ENCODE measurements around the gene ALG9. TPM values are rescaled to one million over a fixed set of nuclear protein-coding genes. Genes with fewer than 3 reads are reported as not detected.
"Not testable (repeated sequence)": the region's sequence is repeated elsewhere in the genome, so short reads cannot be mapped to it uniquely, and the experiment has no call there.

ALG9 gene
- total RNA-seq, 1 donor from 2014 or later = 24.9 TPM

DNA sequence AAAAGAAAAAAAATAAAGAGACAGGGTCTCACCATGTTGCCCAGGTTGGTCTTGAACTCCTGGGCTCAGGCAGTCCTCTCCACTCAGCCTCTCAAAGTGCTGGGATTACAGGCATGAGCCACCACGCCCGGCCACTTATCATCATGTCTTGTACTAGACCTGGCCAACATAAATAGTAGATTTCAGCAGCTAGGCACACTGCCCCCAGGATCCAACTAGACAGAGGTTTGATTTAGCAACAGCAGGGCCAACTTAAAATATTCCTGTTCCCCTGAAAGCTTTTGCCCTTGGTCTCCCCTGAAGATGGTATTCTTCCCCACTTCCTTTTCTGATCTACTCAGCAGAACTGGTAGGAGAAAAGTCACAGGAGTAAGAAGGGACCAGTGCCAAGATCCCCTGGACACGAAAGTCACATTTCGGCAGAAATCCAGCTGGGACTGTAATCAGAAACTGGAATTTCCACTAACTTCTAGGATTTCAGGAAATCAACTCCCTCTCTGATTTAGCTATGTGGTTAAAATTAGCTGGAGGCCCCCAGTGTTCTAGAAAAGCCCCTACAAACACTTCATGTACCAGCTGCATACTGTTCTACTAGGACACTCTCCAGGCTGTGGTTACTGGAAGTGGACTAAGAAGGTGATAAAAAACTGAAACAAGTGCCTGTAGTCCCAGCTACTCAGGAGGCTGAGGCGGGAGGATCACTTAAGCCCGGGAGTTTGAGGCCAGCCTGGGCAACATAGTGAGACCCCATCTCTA is 96.2 kb downstream of the ALG9 start:
- H3K27ac ChIP-seq (ENCODE audit: low read depth, low read length) = no peak overlapping the region
- Mint-ChIP-seq H3K27ac (ENCODE audit: unreplicated experiment) (no peak overlapping the region), H3K27me3 (ENCODE audit: low read depth, unreplicated experiment) (no peaks in the 10 kb centered on the region), H3K4me3 (ENCODE audit: unreplicated experiment) (no peak overlapping the region), H3K36me3 (ENCODE audit: low read depth, unreplicated experiment) (no peaks in the 10 kb centered on the region), H3K4me1 (ENCODE audit: low read depth, unreplicated experiment) (peaks cover 5% of the 10 kb centered on the region), H3K9me3 (ENCODE audit: unreplicated experiment) (no peaks in the 10 kb centered on the region)
- no peak for TF ChIP-seq EZH2 (IDR thresholded peaks at IDR 0.05; ENCODE audit: insufficient read depth, low read length)
- TF ChIP-seq, protein P1, sequence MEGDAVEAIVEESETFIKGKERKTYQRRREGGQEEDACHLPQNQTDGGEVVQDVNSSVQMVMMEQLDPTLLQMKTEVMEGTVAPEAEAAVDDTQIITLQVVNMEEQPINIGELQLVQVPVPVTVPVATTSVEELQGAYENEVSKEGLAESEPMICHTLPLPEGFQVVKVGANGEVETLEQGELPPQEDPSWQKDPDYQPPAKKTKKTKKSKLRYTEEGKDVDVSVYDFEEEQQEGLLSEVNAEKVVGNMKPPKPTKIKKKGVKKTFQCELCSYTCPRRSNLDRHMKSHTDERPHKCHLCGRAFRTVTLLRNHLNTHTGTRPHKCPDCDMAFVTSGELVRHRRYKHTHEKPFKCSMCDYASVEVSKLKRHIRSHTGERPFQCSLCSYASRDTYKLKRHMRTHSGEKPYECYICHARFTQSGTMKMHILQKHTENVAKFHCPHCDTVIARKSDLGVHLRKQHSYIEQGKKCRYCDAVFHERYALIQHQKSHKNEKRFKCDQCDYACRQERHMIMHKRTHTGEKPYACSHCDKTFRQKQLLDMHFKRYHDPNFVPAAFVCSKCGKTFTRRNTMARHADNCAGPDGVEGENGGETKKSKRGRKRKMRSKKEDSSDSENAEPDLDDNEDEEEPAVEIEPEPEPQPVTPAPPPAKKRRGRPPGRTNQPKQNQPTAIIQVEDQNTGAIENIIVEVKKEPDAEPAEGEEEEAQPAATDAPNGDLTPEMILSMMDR (IDR thresholded peaks at IDR 0.05; ENCODE audit: insufficient read depth, low read depth, low read length) = no peak
- H4K20me1 ChIP-seq (ENCODE audit: insufficient read depth, low read length) = no peaks in the 10 kb centered on the region
- FAIRE-seq = no peak
- peak; percentile 15 for DNase-seq (ENCODE audit: low read depth)
- H3K79me2 ChIP-seq (ENCODE audit: insufficient read depth, low read length) = no peaks in the 10 kb centered on the region
- H3K4me2 ChIP-seq (ENCODE audit: low read length) = no peak overlapping the region
- H3K9me3 ChIP-seq (ENCODE audit: insufficient read depth, low read depth, low read length) = no peaks in the 10 kb centered on the region
- H3K9ac ChIP-seq (ENCODE audit: low read length) = no peak overlapping the region
- no peaks in the 10 kb centered on the region for H3K36me3 ChIP-seq (ENCODE audit: insufficient read depth, low read length)
- H3K27me3 ChIP-seq (ENCODE audit: insufficient read depth, low read length) = no peaks in the 10 kb centered on the region
- H2AFZ ChIP-seq (ENCODE audit: low read depth, low read length) = no peak overlapping the region
- H3K4me1 ChIP-seq (ENCODE audit: insufficient read depth, low read length) = no peaks in the 10 kb centered on the region
- H3K4me3 ChIP-seq (ENCODE audit: insufficient read depth, low read depth, low read length) = no peak overlapping the region

DNA sequence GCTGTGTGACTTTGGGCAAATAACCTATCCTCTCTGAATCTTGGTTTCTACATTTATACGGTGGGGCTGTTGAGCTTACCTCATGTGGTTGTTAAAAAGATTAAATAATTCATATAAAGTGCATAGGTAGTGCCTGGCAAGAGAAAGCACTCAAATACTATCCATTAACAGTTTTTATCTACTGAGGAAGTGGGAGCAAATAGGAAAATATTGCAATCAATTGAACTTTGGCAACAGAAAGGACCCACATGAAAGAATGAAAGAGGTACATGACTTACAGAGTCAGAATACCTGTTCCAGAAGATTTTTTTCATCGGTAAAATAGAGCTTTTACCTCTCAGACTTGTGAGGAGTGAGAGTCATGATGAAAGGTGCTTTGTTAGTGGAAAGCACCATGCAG is 98.8 kb downstream of the ALG9 start:
- no peak overlapping the region for H3K9ac ChIP-seq (ENCODE audit: low read length)
- no peaks in the 10 kb centered on the region for H3K4me1 ChIP-seq (ENCODE audit: insufficient read depth, low read length)
- Mint-ChIP-seq H3K27me3 (ENCODE audit: low read depth, unreplicated experiment) (no peaks in the 10 kb centered on the region), H3K4me3 (ENCODE audit: unreplicated experiment) (no peak overlapping the region), H3K36me3 (ENCODE audit: low read depth, unreplicated experiment) (no peaks in the 10 kb centered on the region), H3K27ac (ENCODE audit: unreplicated experiment) (no peak overlapping the region), H3K4me1 (ENCODE audit: low read depth, unreplicated experiment) (peaks cover 4% of the 10 kb centered on the region), H3K9me3 (ENCODE audit: unreplicated experiment) (no peaks in the 10 kb centered on the region)
- H3K4me3 ChIP-seq (ENCODE audit: insufficient read depth, low read depth, low read length) = no peak overlapping the region
- H2AFZ ChIP-seq (ENCODE audit: low read depth, low read length) = no peak overlapping the region
- no peaks in the 10 kb centered on the region for H4K20me1 ChIP-seq (ENCODE audit: insufficient read depth, low read length)
- no peaks in the 10 kb centered on the region for H3K79me2 ChIP-seq (ENCODE audit: insufficient read depth, low read length)
- no peak for TF ChIP-seq EZH2 (IDR thresholded peaks at IDR 0.05; ENCODE audit: insufficient read depth, low read length)
- TF ChIP-seq, protein P1 (IDR thresholded peaks at IDR 0.05; ENCODE audit: insufficient read depth, low read depth, low read length) = no peak
- no peaks in the 10 kb centered on the region for H3K9me3 ChIP-seq (ENCODE audit: insufficient read depth, low read depth, low read length)
- no peaks in the 10 kb centered on the region for H3K27me3 ChIP-seq (ENCODE audit: insufficient read depth, low read length)
- no peaks in the 10 kb centered on the region for H3K36me3 ChIP-seq (ENCODE audit: insufficient read depth, low read length)
- no peak overlapping the region for H3K27ac ChIP-seq (ENCODE audit: low read depth, low read length)
- no peak overlapping the region for H3K4me2 ChIP-seq (ENCODE audit: low read length)
- FAIRE-seq (no peak), DNase-seq (ENCODE audit: low read depth) (no peak)

DNA sequence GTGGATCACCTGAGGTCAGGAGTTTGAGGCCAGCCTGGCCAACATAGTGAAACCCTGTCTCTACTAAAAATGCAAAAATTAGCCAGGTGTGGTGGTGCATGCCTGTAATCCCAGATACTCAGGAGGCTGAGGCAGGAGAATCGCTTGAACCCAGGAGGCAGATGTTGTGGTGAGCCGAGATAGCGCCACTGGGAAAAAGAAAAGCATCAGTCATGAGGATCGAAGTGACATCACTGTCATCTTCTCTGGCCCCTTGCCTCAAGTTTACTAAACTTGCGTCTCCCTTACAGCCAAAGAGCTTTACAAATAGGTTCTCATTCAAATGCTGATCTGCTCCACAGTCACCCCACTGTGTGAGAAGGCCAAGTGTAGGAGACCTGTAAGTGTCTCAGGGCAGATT is 100.2 kb downstream of the ALG9 start:
- H3K4me3 ChIP-seq (ENCODE audit: insufficient read depth, low read depth, low read length); H3K9me3 ChIP-seq (ENCODE audit: insufficient read depth, low read depth, low read length); H3K27me3 ChIP-seq (ENCODE audit: insufficient read depth, low read length); H3K4me1 ChIP-seq (ENCODE audit: insufficient read depth, low read length); H3K27me3 Mint-ChIP-seq (ENCODE audit: low read depth, unreplicated experiment); DNase-seq (ENCODE audit: low read depth); FAIRE-seq; H3K4me3 Mint-ChIP-seq (ENCODE audit: unreplicated experiment); H3K4me1 Mint-ChIP-seq (ENCODE audit: low read depth, unreplicated experiment); H3K36me3 ChIP-seq (ENCODE audit: insufficient read depth, low read length); H3K36me3 Mint-ChIP-seq (ENCODE audit: low read depth, unreplicated experiment); H2AFZ ChIP-seq (ENCODE audit: low read depth, low read length); H3K79me2 ChIP-seq (ENCODE audit: insufficient read depth, low read length); H4K20me1 ChIP-seq (ENCODE audit: insufficient read depth, low read length); H3K27ac Mint-ChIP-seq (ENCODE audit: unreplicated experiment); H3K4me2 ChIP-seq (ENCODE audit: low read length); H3K27ac ChIP-seq (ENCODE audit: low read depth, low read length); H3K9me3 Mint-ChIP-seq (ENCODE audit: unreplicated experiment); H3K9ac ChIP-seq (ENCODE audit: low read length): not testable (repeated sequence)
